ENCODE results near the gene PRPF39.
"Not testable (repeated sequence)": the region's sequence is repeated elsewhere in the genome, so short reads cannot be mapped to it uniquely, and the experiment has no call there.

The PRPF39 gene, protein sequence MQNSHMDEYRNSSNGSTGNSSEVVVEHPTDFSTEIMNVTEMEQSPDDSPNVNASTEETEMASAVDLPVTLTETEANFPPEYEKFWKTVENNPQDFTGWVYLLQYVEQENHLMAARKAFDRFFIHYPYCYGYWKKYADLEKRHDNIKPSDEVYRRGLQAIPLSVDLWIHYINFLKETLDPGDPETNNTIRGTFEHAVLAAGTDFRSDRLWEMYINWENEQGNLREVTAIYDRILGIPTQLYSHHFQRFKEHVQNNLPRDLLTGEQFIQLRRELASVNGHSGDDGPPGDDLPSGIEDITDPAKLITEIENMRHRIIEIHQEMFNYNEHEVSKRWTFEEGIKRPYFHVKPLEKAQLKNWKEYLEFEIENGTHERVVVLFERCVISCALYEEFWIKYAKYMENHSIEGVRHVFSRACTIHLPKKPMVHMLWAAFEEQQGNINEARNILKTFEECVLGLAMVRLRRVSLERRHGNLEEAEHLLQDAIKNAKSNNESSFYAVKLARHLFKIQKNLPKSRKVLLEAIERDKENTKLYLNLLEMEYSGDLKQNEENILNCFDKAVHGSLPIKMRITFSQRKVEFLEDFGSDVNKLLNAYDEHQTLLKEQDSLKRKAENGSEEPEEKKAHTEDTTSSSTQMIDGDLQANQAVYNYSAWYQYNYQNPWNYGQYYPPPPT

DNA sequence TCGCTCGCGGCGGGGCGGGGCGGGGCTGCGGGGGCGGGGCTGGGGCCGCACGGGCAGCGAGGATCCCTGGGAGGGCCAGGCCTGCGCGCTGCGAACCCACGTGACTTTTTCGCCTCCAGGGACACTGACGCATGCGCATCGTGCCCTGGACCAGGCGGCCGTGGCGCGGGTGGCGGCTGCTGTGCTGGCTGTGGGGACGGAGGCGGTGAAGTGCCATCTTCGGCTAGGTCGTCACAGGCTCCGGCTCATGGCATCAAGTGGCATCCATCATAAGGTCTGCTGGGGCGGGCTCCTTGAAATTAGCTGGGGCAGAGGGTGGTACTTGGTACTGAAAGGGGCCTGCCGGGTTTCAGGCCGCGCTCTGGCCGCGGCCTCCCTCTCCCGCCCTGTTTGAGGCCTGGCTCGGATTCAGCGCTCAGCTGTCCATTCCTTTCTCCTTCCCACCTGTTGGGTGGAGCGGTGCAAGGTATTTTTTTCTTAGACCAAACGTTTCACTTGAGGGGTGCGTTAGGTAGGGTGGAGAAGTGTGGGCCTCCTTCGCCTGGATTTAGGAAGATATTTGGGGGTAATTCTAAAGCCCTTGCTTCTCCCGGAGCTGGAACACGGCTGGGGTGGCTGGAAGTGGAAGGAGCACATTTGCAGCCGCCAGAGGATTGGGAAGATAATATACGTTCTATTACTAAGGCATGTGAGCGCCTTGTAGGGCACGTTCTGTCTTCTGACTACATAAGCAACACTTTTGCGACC lies at the start of gene PRPF39:
Gene PRPF39 (plus strand): TSS at position 141 of the 747 bp plus-strand sequence. CDS start 11,124 bp downstream, outside the sequence.
- peak; percentile 91 to 96 (median 93) for DNase-seq (ENCODE audit: low read depth in 3 of 3)

GRCh38 chr14:45034730-45035129 lies 49.2 kb upstream of the PRPF39 start:
- DNase-seq (ENCODE audit: low read depth in 3 of 3), result no peak

- no peak for DNase-seq (ENCODE audit: low read depth in 3 of 3)
Observed at GRCh38 chr14:45038256-45038655, 45.7 kb upstream of the PRPF39 start.

- DNase-seq (ENCODE audit: low read depth in 3 of 3), result no peak
Observed at GRCh38 chr14:45038865-45039264, 45.1 kb upstream of the PRPF39 start.

GRCh38 chr14:45039390-45039789 lies 44.5 kb upstream of the PRPF39 start:
- no peak for DNase-seq (ENCODE audit: low read depth in 3 of 3)

GRCh38 chr14:45041641-45042040 lies 42.3 kb upstream of the PRPF39 start:
- DNase-seq (ENCODE audit: low read depth in 3 of 3), result no peak

- DNase-seq (ENCODE audit: low read depth in 3 of 3), result no peak
Observed at GRCh38 chr14:45044638-45045037, 39.3 kb upstream of the PRPF39 start.

DNA sequence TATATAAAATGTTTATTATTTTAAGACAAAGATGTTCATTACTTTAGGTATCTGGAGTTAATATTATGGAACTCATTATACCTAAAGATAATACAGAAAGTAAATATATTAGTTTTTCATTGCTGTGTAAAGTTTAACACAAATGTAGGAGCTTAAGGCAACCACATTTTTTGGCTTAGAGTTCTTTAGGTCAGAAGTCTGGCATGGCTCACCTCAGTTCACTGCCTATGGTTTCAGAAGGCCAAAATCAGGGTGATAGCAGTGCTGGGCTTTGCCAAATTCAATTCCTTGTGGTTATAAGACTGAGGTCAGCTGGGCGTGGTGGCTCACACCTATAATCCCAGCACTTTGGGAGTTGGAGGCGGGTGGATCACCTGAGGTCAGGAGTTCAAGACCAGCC lies 35.5 kb upstream of the PRPF39 start:
- no peak for DNase-seq (ENCODE audit: low read depth in 3 of 3)

- DNase-seq (ENCODE audit: low read depth in 3 of 3), result no peak
Observed at GRCh38 chr14:45051180-45051579, 32.7 kb upstream of the PRPF39 start.

DNA sequence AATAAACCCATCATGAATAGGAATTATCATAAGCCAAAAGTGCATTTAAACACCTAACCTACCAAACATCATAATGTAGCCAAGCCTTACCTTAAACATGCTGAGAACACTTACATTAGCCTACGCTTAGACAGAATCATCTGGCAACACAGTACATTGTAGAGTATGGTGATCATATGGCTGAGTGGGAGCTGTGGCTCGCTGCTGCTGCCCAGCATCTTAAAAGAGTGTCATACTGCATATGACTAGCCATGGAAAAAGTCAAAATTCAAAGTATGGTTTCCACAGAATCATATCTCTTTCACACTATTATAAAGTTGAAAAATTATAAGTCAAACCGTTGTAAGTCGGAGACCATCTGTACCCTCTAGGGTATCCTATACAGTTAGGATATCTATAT lies 32.0 kb upstream of the PRPF39 start:
- no peak for DNase-seq (ENCODE audit: low read depth in 3 of 3)

GRCh38 chr14:45057349-45057748 lies 26.6 kb upstream of the PRPF39 start:
- DNase-seq (ENCODE audit: low read depth in 3 of 3), result no peak

DNA sequence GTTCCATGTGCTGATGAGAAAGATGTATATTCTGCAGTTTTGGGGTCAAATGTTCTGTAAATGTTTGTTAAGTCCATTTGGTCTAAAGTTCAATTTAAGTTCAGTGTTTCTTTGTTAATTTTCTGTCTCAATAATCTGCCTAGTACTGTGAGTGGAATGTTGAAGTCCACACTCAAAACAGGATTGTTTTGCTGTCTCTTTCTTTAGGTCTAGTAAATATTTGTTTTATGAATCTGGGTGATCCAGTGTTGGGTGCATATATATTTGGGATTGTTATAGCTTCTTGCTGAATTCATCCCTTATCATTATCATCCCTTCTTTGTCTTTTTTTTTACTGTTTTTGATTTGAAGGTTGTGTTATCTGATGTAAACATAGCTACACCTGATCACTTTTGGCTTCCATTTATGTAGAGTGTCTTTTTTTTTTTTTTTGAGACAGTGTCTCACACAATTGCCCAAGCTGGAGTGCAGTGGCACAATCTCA lies 26.0 kb upstream of the PRPF39 start:
- no peak for DNase-seq (ENCODE audit: low read depth in 3 of 3)

DNA sequence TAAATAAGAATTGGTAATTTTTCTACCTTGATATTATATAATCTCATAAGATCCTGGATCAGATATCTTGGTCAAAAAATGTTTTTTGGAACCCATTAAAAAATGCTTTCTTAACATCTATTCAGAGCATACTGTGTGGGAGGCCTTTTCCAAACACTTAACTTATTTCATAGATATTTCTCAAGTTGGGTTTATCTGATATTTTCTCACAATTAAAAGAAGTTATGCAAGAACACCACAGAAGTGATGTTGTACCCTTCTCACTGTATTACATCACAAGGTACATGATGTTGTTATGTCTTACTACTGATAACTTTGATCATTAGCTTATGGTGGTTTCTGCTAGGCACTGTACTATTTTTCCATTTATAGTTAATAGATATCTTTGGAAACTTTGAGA lies 23.4 kb upstream of the PRPF39 start:
- DNase-seq (ENCODE audit: low read depth in 3 of 3), result no peak

DNA sequence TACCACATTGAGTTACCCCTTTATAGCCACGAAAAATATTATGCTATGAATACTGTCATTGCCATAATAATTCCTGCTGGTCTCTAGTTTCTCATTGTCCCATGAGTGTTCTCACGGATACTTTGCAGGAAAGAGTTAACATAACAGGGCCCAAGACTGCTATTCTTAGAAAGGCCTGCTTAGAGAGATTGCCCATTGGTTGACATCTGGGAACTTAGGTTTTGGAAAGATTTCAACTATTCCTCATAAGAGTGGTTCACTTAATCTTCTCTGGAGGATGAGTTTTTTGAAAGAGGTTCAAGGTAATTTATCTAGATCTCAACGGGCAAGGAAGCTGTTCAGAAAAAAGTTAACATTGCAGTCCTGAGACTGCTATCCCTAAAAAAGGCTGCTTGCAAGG lies 18.4 kb upstream of the PRPF39 start:
- DNase-seq (ENCODE audit: low read depth in 3 of 3), result no peak

DNA sequence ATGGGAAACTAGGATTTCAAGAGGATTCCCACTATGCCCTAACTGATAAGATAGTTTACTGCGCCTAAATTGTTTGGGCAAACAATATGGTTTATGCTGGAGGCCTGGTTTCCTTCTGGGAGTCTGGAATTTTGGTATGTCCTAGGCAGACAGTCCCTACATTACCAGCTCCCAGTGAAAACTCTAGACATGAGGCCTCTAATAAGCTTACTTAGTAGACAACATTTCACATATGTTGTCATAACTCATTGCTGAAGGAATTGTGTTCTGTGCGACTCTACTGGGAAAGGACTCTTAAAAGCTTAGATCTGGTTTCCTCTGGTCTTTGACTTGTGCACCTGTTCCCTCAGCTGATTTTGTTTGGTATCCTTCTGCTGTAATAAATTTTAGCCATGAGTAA lies 18.0 kb upstream of the PRPF39 start:
- no peak for DNase-seq (ENCODE audit: low read depth in 3 of 3)

DNA sequence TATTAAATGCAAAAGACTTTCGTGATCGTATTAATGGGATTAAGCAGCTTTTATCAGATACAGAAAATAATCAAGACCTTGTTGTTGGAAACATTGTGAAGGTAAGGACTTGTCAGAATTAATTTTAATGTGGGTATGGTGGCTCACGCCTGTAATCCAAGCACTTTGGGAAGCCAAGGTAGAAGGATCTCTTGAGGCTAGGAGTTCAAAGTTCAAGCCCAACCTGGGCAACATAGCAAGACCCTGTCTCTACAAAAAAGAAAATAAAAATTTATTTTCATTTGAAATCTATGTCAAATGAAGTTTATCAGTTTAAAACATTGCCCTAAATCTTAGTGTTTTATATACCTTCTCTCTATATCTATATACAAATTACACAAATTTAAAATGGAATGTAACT lies 17.2 kb upstream of the PRPF39 start:
- no peak for DNase-seq (ENCODE audit: low read depth in 3 of 3)

DNA sequence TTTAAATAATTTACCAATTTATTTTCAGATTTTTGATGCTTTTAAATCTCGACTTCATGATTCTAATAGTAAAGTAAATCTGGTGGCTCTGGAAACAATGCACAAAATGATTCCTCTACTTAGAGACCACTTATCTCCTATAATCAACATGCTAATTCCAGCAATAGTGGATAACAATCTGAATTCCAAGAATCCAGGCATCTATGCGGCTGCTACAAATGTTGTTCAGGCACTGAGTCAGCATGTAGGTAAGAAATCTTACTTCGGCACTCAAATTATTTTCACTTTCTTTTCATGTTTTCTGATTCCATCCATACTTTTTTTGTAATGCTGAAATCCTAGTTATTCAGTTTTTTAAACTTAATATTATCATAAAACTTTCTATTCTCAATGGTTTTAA lies 15.5 kb upstream of the PRPF39 start:
- no peak for DNase-seq (ENCODE audit: low read depth in 3 of 3)

DNA sequence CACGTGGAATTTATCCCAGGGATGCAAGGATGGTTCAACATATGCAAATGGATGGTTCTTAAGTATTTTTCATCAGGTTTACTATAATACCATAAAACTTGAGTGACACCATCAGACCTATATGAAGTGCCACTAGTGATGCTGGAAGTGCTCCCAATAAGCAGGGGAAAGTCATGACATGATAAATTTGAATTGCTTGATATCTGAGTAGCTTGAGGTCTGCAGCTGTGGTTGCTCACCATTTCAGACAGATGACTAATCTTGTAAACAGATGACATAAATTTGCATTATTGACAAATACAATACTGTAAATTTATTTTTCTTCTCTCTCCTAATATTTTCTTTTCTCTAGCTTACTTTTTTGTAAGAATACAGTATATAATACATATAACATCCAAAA lies 13.7 kb upstream of the PRPF39 start:
- no peak for DNase-seq (ENCODE audit: low read depth in 3 of 3)

DNA sequence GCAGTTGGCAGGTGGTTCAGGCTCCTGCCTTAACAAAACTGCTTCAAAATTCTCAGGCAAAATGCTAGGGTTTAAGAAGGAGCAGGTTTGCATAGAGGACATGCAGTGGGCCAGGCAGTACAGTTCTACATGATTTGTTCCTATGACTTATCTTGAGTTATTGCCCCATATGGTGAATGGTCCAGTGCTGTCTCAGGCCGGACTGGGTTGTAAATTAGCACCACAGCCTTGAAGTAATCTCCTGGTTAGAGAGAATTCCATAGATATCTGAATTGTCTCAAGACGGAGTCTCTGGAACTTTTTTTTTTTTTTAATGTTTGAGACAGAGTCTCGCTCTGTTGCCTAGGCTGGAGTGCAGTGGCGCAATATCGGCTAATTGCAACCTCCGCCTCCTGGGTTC lies 11.8 kb upstream of the PRPF39 start:
- no peak for DNase-seq (ENCODE audit: low read depth in 3 of 3)

GRCh38 chr14:45073231-45073879 lies 10.6 kb upstream of the PRPF39 start:
- DNase-seq (ENCODE audit: low read depth in 3 of 3), result no peak

DNA sequence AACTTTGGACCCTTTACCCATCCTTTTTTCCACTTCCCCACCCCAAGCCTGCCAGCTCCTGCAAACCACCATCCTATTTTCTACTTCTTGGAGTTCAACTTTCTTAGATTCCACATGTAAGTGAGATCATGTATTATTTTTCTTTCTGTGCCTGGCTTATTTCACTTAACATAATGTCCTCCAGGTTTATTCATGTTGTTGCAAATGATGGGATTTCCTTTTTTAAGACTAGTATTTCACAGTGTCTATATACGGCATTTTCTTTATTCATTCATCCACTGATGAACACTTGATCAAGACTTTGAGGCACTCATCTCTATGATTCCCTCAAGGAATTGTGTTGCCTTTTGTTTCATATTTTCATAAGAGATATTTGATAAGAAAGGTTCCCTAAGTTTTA lies 5.6 kb upstream of the PRPF39 start:
- DNase-seq (ENCODE audit: low read depth in 3 of 3), result no peak

DNA sequence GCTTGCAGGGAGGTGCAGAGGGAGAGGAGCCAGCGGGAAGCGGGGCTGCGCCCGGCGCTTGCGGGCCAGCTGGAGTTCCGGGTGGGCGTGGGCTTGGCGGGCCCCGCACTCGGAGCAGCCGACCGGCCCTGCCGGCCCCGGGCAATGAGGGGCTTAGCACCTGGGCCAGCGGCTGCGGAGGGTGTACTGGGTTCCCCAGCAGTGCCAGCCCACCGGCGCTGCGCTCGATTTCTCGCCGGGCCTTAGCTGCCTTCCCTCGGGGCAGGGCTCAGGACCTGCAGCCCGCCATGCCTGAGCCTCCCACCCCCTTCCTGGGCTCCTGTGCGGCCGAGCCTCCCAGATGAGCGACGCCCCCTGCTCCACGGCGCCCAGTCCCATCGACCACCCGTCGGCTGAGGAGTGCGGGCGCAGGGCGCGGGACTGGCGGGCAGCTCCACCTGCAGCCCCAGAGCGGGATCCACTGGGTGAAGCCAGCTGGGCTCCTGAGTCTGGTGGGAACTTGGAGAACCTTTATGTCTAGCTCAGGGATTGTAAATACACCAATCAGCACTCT lies 3.4 kb upstream of the PRPF39 start:
- not testable (repeated sequence) for DNase-seq (ENCODE audit: low read depth in 3 of 3)
